ENCODE results near the gene RPA3. TPM values are rescaled to one million over a fixed set of nuclear protein-coding genes. Genes with fewer than 3 reads are reported as not detected.

The RPA3 gene
- total RNA-seq (2016; rRNA removed; fragmentation: Illumina TruSeq; extraction: Trizol): 154 and 206 TPM in 2 replicates
- 43.8 and 53.8 TPM in 2 replicates for total RNA-seq (2016; cell fraction: cytosol; rRNA removed; fragmentation: Illumina TruSeq; extraction: Trizol; ENCODE audit: low read depth)
- total RNA-seq (2016; cell fraction: insoluble cytoplasmic fraction; rRNA removed; fragmentation: Illumina TruSeq; extraction: Trizol): 156 and 243 TPM in 2 replicates
- 49.5 and 53.8 TPM in 2 replicates for total RNA-seq (2016; cell fraction: membrane; rRNA removed; fragmentation: Illumina TruSeq; extraction: Trizol)
- 50.8 and 57.3 TPM in 2 replicates for total RNA-seq (2016; cell fraction: nucleus; rRNA removed; fragmentation: Illumina TruSeq; extraction: Trizol)
- polyA plus RNA-seq (2011; rRNA removed): 21.3 and 38.3 TPM in 2 replicates
- polyA plus RNA-seq (2011; cell fraction: cytosol; rRNA removed): 20.9 and 21.4 TPM in 2 replicates
- polyA plus RNA-seq (2011; cell fraction: nucleus; rRNA removed): 6.7 and 9.1 TPM in 2 replicates
- 36.1 and 77.3 TPM in 2 replicates for polyA plus RNA-seq (2012)
- 40.7 and 49.7 TPM in 2 replicates for polyA plus RNA-seq (2016; cell fraction: cytosol; fragmentation: Illumina TruSeq; extraction: Trizol; ENCODE audit: low read depth)
- 177 and 187 TPM in 2 replicates for polyA plus RNA-seq (2016; cell fraction: insoluble cytoplasmic fraction; fragmentation: Illumina TruSeq; extraction: Trizol; ENCODE audit: low read depth)
- polyA plus RNA-seq (2016; cell fraction: membrane; fragmentation: Illumina TruSeq; extraction: Trizol; ENCODE audit: low read depth): 42.6 and 46.1 TPM in 2 replicates
- 60.8 and 74.0 TPM in 2 replicates for polyA plus RNA-seq (2016; cell fraction: nucleus; fragmentation: Illumina TruSeq; extraction: Trizol; ENCODE audit: insufficient read depth, low read depth)
- polyA minus RNA-seq (2011; rRNA and poly(A)+ RNA removed; ENCODE audit: low replicate concordance): 3.7 and 11.0 TPM in 2 replicates
- polyA minus RNA-seq (2011; cell fraction: cytosol; rRNA and poly(A)+ RNA removed): 7.7 and 17.3 TPM in 2 replicates
- 6.8 and 9.0 TPM in 2 replicates for polyA minus RNA-seq (2011; cell fraction: nucleus; rRNA and poly(A)+ RNA removed)
- percentile 32 among the genes with signal in this experiment for Bru-seq, nascent RNA
- percentile 30 among the genes with signal in this experiment for BruChase-seq, experiment 1, labeled RNA remaining after a 6-hour chase
- BruChase-seq, experiment 2, labeled RNA remaining after a 2-hour chase: percentile 29 among the genes with signal in this experiment
- long read RNA-seq, experiment 1, partial matches to known transcripts: 149 of 153 reads
- long read RNA-seq, experiment 1, other reads (novel, unspliced or antisense): 0 of 153 reads
- long read RNA-seq, experiment 2, partial matches to known transcripts: 57 of 60 reads
- long read RNA-seq, experiment 2, other reads (novel, unspliced or antisense): 3 of 60 reads

DNA sequence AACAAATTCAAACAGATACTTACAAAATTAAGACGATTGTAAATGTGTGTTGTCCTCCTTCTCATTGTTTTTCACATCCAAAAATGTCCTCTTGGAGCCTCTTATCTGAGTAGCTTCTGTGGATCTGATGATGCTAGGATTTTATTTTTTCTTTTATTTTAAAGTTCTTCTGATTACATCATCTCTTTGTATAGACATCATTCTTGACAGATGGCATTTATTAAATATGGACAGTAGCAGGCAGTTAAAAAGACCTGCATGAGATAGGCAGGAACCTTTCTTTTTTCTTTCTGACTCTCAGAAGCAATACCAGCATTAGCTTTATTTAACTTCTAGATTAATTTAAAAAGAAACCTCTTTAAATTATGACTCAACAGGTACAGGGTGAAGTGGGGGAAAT, at the start of gene RPA3:
TSS of gene RPA3 (minus strand) at position 116 of the 400 bp plus-strand sequence. CDS start 78,189 bp downstream, outside the sequence.
- in situ Hi-C loops (cut with HindIII; ENCODE audit: extremely low pct_ligation_motif_present, low pct_unique_long_range_greater_than_20kb): no loop called here
- Histone ChIP-seq H3K79me2 (ENCODE audit: insufficient read depth, low read length) (no peaks in the 10 kb centered on the region), H4K20me1 (ENCODE audit: insufficient read depth, low read length) (no peaks in the 10 kb centered on the region), H3K4me3 (replicated peaks in 1 of 3; ENCODE audit: insufficient read depth in 1 of 3, low read depth in 2 of 3, low read length in 3 of 3) (no peak within 1 kb of the TSS), H3K4me1 (ENCODE audit: insufficient read depth, low read length) (no peaks in the 10 kb centered on the region), H3K27me3 (ENCODE audit: control insufficient read depth in 1 of 2, insufficient read depth in 2 of 2, low read length in 2 of 2) (no peaks in the 10 kb centered on the region), H3K4me2 (ENCODE audit: low read depth, low read length) (no peak within 1 kb of the TSS), H2AFZ (ENCODE audit: low read length) (no peak within 1 kb of the TSS), H3K36me3 (replicated peaks in 1 of 2; ENCODE audit: control insufficient read depth in 1 of 2, insufficient read depth in 2 of 2, low read length in 2 of 2) (no peaks in the 10 kb centered on the region), H3K9ac (ENCODE audit: insufficient read depth, low read depth, low read length) (no peak within 1 kb of the TSS), H3K9me3 (ENCODE audit: low read length) (no peaks in the 10 kb centered on the region), H3K27ac (ENCODE audit: extremely low read length, insufficient read depth, low read length) (no peak within 1 kb of the TSS)
- DNase-seq (ENCODE audit: low spot score) (no peak), FAIRE-seq (no peak), ATAC-seq (no peak)
- intact Hi-C loops (cut with micrococcal nuclease; ENCODE audit: unreplicated experiment): no loop called here
- CTCF ChIA-PET (ENCODE audit: low intra/inter-chr PET ratio, low total read pairs): no interaction called here
- no TSS peak for BruUV-seq (replicated peaks)
- 93% methylated on average over 1 of the region's 1 CpG for WGBS (ENCODE audit: low lambda C conversion rate)
- 0 out of 2 replicates have a peak, but pooled peaks have one; percentile 48 for TF ChIP-seq ATF7 (IDR thresholded peaks at IDR 0.05)
- TF ChIP-seq ATF7 (CRISPR knock-in tag; IDR thresholded peaks at IDR 0.05): no peak
- TF ChIP-seq ZBTB21 (CRISPR knock-in tag; IDR thresholded peaks at IDR 0.05): no peak
- TF ChIP-seq DNMT3B (CRISPR knock-in tag; conservative IDR thresholded peaks at IDR 0.05): no peak
- POLR2A ChIA-PET: no interaction called here

DNA sequence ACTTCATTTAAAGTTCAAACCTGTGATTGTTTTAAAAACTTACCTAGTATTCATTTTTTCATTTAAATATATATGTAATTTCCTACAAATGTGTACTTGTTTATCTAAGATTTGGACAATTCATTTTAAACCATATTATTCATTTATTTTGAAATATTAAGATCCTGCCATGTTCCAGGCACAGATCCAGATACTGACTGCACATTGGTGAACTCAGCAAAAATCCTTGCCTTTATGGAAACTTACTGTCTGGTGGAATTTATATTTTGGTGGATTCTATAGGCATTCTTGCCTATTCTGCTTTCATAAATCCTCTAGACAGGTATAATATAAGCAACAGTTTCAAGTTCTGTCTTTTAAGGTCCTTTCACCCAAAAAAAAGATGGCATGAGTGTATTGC, 48.3 kb upstream of the RPA3 start:
- in situ Hi-C loops (cut with HindIII; ENCODE audit: extremely low pct_ligation_motif_present, low pct_unique_long_range_greater_than_20kb): no loop called here
- no peak for TF ChIP-seq NFYB (CRISPR knock-in tag; IDR thresholded peaks at IDR 0.05)
- no peak for TF ChIP-seq KLF16 (CRISPR knock-in tag; IDR thresholded peaks at IDR 0.05)
- no peak for TF ChIP-seq RORA (CRISPR knock-in tag; IDR thresholded peaks at IDR 0.05)
- TF ChIP-seq ZBTB42 (CRISPR knock-in tag; IDR thresholded peaks at IDR 0.05): no peak
- TF ChIP-seq SRSF4 (IDR thresholded peaks at IDR 0.05; ENCODE audit: low read depth, low read length, poor library complexity, severe bottlenecking): no peak
- TF ChIP-seq TMF1 (CRISPR knock-in tag; IDR thresholded peaks at IDR 0.05; ENCODE audit: low read depth): no peak
- TF ChIP-seq ZNF768 (CRISPR knock-in tag; IDR thresholded peaks at IDR 0.05): no peak
- TF ChIP-seq ZNF83 (CRISPR knock-in tag; IDR thresholded peaks at IDR 0.05; ENCODE audit: borderline replicate concordance): no peak
- no peak for TF ChIP-seq ZSCAN20 (CRISPR knock-in tag; IDR thresholded peaks at IDR 0.05; ENCODE audit: borderline replicate concordance)
- no peak for TF ChIP-seq PITX1 (CRISPR knock-in tag; IDR thresholded peaks at IDR 0.05)

More for the DNA sequence above, 48.3 kb upstream of the RPA3 start:
- no peak overlapping the region for H2AFZ ChIP-seq (ENCODE audit: low read length)
- no peak overlapping the region for H3K9ac ChIP-seq (ENCODE audit: insufficient read depth, low read depth, low read length)
- no TSS peak for BruUV-seq (replicated peaks)
- FAIRE-seq (no peak), DNase-seq (ENCODE audit: low spot score) (no peak), ATAC-seq (no peak)
- intact Hi-C loops (cut with micrococcal nuclease; ENCODE audit: unreplicated experiment): loop anchor here (10.0 kb wide), 3 partner anchors 268 to 448 kb away; no protein-coding TSS in a partner anchor
- H3K4me3 ChIP-seq (replicated peaks in 1 of 3; ENCODE audit: insufficient read depth in 1 of 3, low read depth in 2 of 3, low read length in 3 of 3): no peak overlapping the region
- no peaks in the 10 kb centered on the region for H4K20me1 ChIP-seq (ENCODE audit: insufficient read depth, low read length)
- CTCF ChIA-PET (ENCODE audit: low intra/inter-chr PET ratio, low total read pairs): no interaction called here
- no peak overlapping the region for H3K4me2 ChIP-seq (ENCODE audit: low read depth, low read length)
- no peaks in the 10 kb centered on the region for H3K27me3 ChIP-seq (ENCODE audit: control insufficient read depth in 1 of 2, insufficient read depth in 2 of 2, low read length in 2 of 2)
- peaks cover 10% of the 10 kb centered on the region for H3K4me1 ChIP-seq (ENCODE audit: insufficient read depth, low read length)
- no peaks in the 10 kb centered on the region for H3K79me2 ChIP-seq (ENCODE audit: insufficient read depth, low read length)
- no peak overlapping the region for H3K27ac ChIP-seq (ENCODE audit: extremely low read length, insufficient read depth, low read length)
- H3K9me3 ChIP-seq (ENCODE audit: low read length): no peaks in the 10 kb centered on the region
- POLR2A ChIA-PET: no interaction called here
- no peaks in the 10 kb centered on the region for H3K36me3 ChIP-seq (replicated peaks in 1 of 2; ENCODE audit: control insufficient read depth in 1 of 2, insufficient read depth in 2 of 2, low read length in 2 of 2)

All from HepG2 (cell line).